Right atrium auricular region (tissue), 2 donors: ENCODE results near the gene RBPMS2. TPM values are rescaled to one million over a fixed set of nuclear protein-coding genes. Genes with fewer than 3 reads are reported as not detected.

Source experiments
- DNase-seq: peaks from one replicate; pipeline ENCODE4 v3.0.0-alpha.2; 2019; ENCODE audit warnings: low spot score
- H3K27ac ChIP-seq, 2 donors: fragments of 200-600 bp; sonication (generic); 1 replicate in 1 of 2; 2 replicates in 1 of 2; pipeline ENCODE4 v1.5.1; 2016 to 2019
- H3K27me3 ChIP-seq, 2 donors: fragments of 200-600 bp; sonication (generic); one replicate each; pipeline versions ENCODE4 v1.5.1 to v1.6.0; 2017 to 2019
- H3K36me3 ChIP-seq: fragments of 200-600 bp; sonication (generic); one replicate; pipeline ENCODE4 v1.5.1; 2016
- H3K4me1 ChIP-seq, 2 donors: fragments of 200-600 bp; sonication (generic); one replicate each; pipeline versions ENCODE4 v1.5.1 to v1.6.0; 2017 to 2019
- H3K4me3 ChIP-seq, 2 donors: fragments of 200-600 bp; sonication (generic); 1 replicate in 1 of 2; 2 replicates in 1 of 2; pipeline ENCODE4 v1.5.1; 2017 to 2019; ENCODE audit warnings: mild to moderate bottlenecking in 1 of 2, moderate library complexity in 1 of 2
- H3K9me3 ChIP-seq, 2 donors: fragments of 200-600 bp; sonication (generic); one replicate each; pipeline ENCODE4 v1.5.1; 2019
- CTCF ChIP-seq, 2 donors: fragments of 200-600 bp; sonication (generic); IDR thresholded peaks; one replicate each; pipeline ENCODE4 v1.5.1; 2019; ENCODE audit warnings: antibody characterized with exemption in 2 of 2
- total RNA-seq, 2 donors: library from RNA; depleted of rRNA; stranded (reverse); fragments of >200 nt; gene quantifications; one replicate each; pipeline ENCODE4 v1.1.0, GENCODE V29; 2016

RBPMS2 gene
- total RNA-seq, 2 donors from 2014 or later, result 84.2 to 85.0 TPM

DNA sequence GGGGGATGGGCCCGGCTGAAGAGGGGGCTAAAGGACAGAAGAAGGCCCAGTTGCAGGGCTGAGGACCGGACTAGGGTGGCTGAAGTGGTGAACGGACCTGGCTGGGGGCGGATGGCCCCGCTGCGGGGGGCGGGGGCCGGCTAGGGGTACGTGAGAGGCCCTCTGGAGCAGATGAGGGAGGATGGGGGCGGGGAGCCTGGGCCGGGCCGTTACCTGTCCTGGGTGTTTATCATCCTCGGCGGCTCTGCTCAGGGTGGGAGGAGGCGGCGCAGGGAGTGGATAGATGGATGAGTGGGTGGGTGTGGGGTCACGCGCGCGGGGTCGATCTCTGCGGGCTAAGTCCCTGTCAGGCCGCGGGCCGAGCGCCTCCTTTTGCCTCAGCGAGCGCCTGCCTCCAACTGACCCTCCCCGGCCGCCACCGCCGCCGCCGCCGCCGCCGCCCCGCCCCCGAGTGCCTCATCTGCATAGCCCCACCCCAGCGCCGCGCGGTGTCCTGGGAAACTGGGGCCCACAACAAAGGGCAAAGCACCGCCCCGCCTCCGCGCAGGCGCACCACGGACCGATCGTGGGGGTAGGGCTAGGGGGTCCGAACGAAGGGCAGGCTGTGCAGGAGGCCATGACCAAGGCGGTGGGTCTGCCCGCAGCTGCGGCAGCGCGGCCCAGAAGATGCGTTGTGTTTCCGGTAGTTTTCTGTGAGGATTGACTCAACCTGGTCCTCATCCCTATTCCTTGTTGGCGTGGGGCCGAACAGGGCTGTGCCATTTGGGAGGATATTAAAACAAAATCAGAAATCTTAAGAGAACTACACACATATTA, 72.4 kb downstream of the RBPMS2 start:
- H3K9me3 ChIP-seq, result no peaks in the 10 kb centered on the region
- peaks cover 0 to 54% of the 10 kb centered on the region in 2 donors for H3K4me1 ChIP-seq
- no peaks in the 10 kb centered on the region for H3K27me3 ChIP-seq
- DNase-seq, result peak; percentile 96
- no peak for TF ChIP-seq CTCF (IDR thresholded peaks at IDR 0.05)
- no peaks in the 10 kb centered on the region for H3K36me3 ChIP-seq
- peak overlapping the region; percentile 85 to 89 for H3K4me3 ChIP-seq
- peak overlapping the region; percentile 89 to 94 for H3K27ac ChIP-seq

DNA sequence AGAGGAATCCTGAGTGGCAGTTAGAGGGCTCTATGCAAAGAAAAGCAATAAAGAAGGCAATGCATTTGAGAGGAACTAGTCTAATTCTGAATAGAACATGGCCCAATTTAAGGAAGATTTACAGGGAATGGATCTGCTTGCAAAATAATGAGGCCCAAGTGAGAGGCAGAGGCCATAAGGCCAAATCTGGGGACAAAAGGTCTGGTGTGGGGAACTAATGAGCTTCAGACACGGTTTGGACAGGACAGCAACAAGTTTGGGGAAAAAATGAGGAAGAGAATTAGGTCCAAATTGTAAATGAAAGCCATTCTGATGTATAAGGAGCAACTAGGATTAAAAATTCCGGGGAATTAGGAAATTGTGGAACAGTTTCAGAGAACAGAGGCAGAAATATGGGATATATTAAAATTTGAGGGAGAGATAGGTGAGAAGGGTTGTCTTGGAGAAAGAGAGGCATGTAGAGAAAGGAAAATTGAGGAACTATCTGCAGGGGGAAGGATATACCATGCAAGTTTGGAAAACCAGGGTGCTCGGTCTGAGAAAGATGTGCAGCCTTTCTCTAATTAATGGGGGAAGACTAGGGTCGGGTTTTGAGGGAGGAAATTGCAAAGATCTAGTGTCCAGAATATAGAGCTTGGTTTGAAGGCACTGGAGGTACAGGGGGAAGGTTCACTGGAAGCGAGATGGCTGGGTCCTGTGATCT, 73.8 kb downstream of the RBPMS2 start:
- no peak for TF ChIP-seq CTCF (IDR thresholded peaks at IDR 0.05)
- H3K36me3 ChIP-seq, result no peaks in the 10 kb centered on the region
- peak overlapping the region; percentile 85 to 89 for H3K4me3 ChIP-seq
- H3K27me3 ChIP-seq, result no peaks in the 10 kb centered on the region
- H3K27ac ChIP-seq, result peak overlapping the region; percentile 79 to 94
- no peak for DNase-seq
- H3K4me1 ChIP-seq, result peaks cover 0 to 68% of the 10 kb centered on the region in 2 donors
- H3K9me3 ChIP-seq, result no peaks in the 10 kb centered on the region

- H3K27ac ChIP-seq, result peak overlapping the region; percentile 79 to 94
- peaks cover 0 to 74% of the 10 kb centered on the region in 2 donors for H3K4me1 ChIP-seq
- no peaks in the 10 kb centered on the region for H3K36me3 ChIP-seq
- TF ChIP-seq CTCF (IDR thresholded peaks at IDR 0.05), result no peak
- H3K9me3 ChIP-seq, result no peaks in the 10 kb centered on the region
- no peak for DNase-seq
- H3K27me3 ChIP-seq, result no peaks in the 10 kb centered on the region
- H3K4me3 ChIP-seq, result peak overlapping the region in 1 of 2 donors; percentile 89
Measured at GRCh38 chr15:64701051-64701450, 74.3 kb downstream of the RBPMS2 start.

GRCh38 chr15:64699751-64700388, 75.5 kb downstream of the RBPMS2 start:
- H3K27ac ChIP-seq, result peak overlapping the region; percentile 79 to 94
- peak overlapping the region in 1 of 2 donors; percentile 89 for H3K4me3 ChIP-seq
- no peaks in the 10 kb centered on the region for H3K9me3 ChIP-seq
- no peak for TF ChIP-seq CTCF (IDR thresholded peaks at IDR 0.05)
- H3K36me3 ChIP-seq, result no peaks in the 10 kb centered on the region
- no peaks in the 10 kb centered on the region for H3K27me3 ChIP-seq
- peaks cover 0 to 86% of the 10 kb centered on the region in 2 donors for H3K4me1 ChIP-seq
- peak; percentile 65 for DNase-seq

- TF ChIP-seq CTCF (IDR thresholded peaks at IDR 0.05), result no peak
- H3K36me3 ChIP-seq, result peaks cover 10% of the 10 kb centered on the region
- no peak overlapping the region for H3K4me3 ChIP-seq
- no peaks in the 10 kb centered on the region for H3K9me3 ChIP-seq
- H3K27ac ChIP-seq, result peak overlapping the region; percentile 79 to 94
- no peak for DNase-seq
- peaks cover 0 to 94% of the 10 kb centered on the region in 2 donors for H3K4me1 ChIP-seq
- H3K27me3 ChIP-seq, result no peaks in the 10 kb centered on the region
Measured at GRCh38 chr15:64698823-64699222, 76.6 kb downstream of the RBPMS2 start.
